Neural progenitor cell (in vitro differentiated cells): ENCODE measurements around the gene SPTBN1. TPM values are rescaled to one million over a fixed set of nuclear protein-coding genes. Genes with fewer than 3 reads are reported as not detected.

Experiments used
- DNase-seq: peaks from one replicate; pipeline ENCODE4 v3.0.0-alpha.2; 2016; ENCODE audit warnings: low spot score
- H2AFZ ChIP-seq: fragments of 200-600 bp; sonication (generic); replicated peaks from 2 replicates; pipeline ENCODE4 v1.6.1; 2016; ENCODE audit warnings: antibody characterized with exemption
- H3F3A ChIP-seq: fragments of 200-600 bp; sonication (generic); 2 replicates; pipeline ENCODE4 v1.6.1; 2016; ENCODE audit warnings: antibody characterized with exemption, low read depth
- H3K27ac ChIP-seq: fragments of 200-600 bp; sonication (generic); 2 replicates; pipeline ENCODE4 v1.5.1; 2016; ENCODE audit warnings: mild to moderate bottlenecking
- H3K27me3 ChIP-seq: fragments of 200-600 bp; sonication (generic); 2 replicates; pipeline ENCODE4 v1.6.1; 2016; ENCODE audit warnings: mild to moderate bottlenecking, moderate library complexity
- H3K36me3 ChIP-seq: fragments of 200-600 bp; sonication (generic); 2 replicates; pipeline ENCODE4 v1.5.1; 2016
- H3K4me1 ChIP-seq: fragments of 200-600 bp; sonication (generic); 2 replicates; pipeline ENCODE4 v1.6.1; 2016; ENCODE audit warnings: mixed run types
- H3K4me2 ChIP-seq: fragments of 200-600 bp; sonication (generic); 2 replicates; pipeline ENCODE4 v1.6.1; 2016
- H3K4me3 ChIP-seq: fragments of 200-600 bp; sonication (generic); 2 replicates; pipeline ENCODE4 v1.5.1; 2016
- H3K79me2 ChIP-seq: fragments of 200-600 bp; sonication (generic); 2 replicates; pipeline ENCODE4 v1.6.1; 2016; ENCODE audit warnings: low read depth
- H3K9ac ChIP-seq: fragments of 200-600 bp; sonication (generic); 2 replicates; pipeline ENCODE4 v1.6.1; 2016
- H3K9me3 ChIP-seq: fragments of 200-600 bp; sonication (generic); 2 replicates; pipeline ENCODE4 v1.5.1; 2016; ENCODE audit warnings: low read depth
- H4K20me1 ChIP-seq: fragments of 200-600 bp; sonication (generic); 2 replicates; pipeline ENCODE4 v1.6.1; 2016; ENCODE audit warnings: low read depth
- H3K27ac Mint-ChIP-seq: 3 replicates; pipeline ENCODE4 v1.8.0; 2021; ENCODE audit warnings: mixed read lengths
- H3K27me3 Mint-ChIP-seq: 2 replicates; pipeline ENCODE4 v1.8.0; 2022; ENCODE audit warnings: low read depth, mild to moderate bottlenecking, inconsistent platforms, moderate library complexity, mixed read lengths; ENCODE audit not compliant: insufficient read depth
- H3K36me3 Mint-ChIP-seq: 3 replicates; pipeline ENCODE4 v1.8.0; 2021; ENCODE audit warnings: mixed read lengths
- H3K4me1 Mint-ChIP-seq: 3 replicates; pipeline ENCODE4 v1.8.0; 2021; ENCODE audit warnings: mixed read lengths
- H3K4me3 Mint-ChIP-seq: 3 replicates; pipeline ENCODE4 v1.8.0; 2021; ENCODE audit warnings: mild to moderate bottlenecking, moderate library complexity, mixed read lengths
- H3K9me3 Mint-ChIP-seq: 3 replicates; pipeline ENCODE4 v1.8.0; 2020; ENCODE audit warnings: mixed read lengths
- CTCF ChIP-seq: fragments of 200-600 bp; sonication (generic); IDR thresholded peaks from 2 replicates; pipeline ENCODE4 v1.5.1; 2017; ENCODE audit warnings: antibody characterized with exemption, mild to moderate bottlenecking
- EZH2 ChIP-seq: fragments of 200-600 bp; sonication (generic); IDR thresholded peaks from 2 replicates; pipeline ENCODE4 v1.6.1; 2017; ENCODE audit warnings: antibody characterized with exemption, mild to moderate bottlenecking, moderate library complexity
- EZH2phosphoT487 ChIP-seq: fragments of 200-600 bp; sonication (generic); IDR thresholded peaks from 2 replicates; pipeline ENCODE4 v1.6.1; 2017; ENCODE audit warnings: antibody characterized with exemption
- total RNA-seq: library from RNA; depleted of rRNA; stranded (reverse); fragments of >200 nt; gene quantifications from 2 replicates; pipeline ENCODE4 v1.2.3, GENCODE V29; 2015; ENCODE audit warnings: low replicate concordance

SPTBN1 gene
- total RNA-seq, 1 donor from 2014 or later, result 94.2 TPM

GRCh38 chr2:54590216-54591120 is 134.3 kb downstream of the SPTBN1 start:
- no peak overlapping the region for H2AFZ ChIP-seq
- no peak overlapping the region for H3K9ac ChIP-seq
- no peaks in the 10 kb centered on the region for H3K36me3 ChIP-seq
- Mint-ChIP-seq H3K36me3 (peaks cover 7% of the 10 kb centered on the region), H3K4me1 (peaks cover 16% of the 10 kb centered on the region), H3K27ac (no peak overlapping the region), H3K9me3 (no peaks in the 10 kb centered on the region), H3K4me3 (no peak overlapping the region), H3K27me3 (no peaks in the 10 kb centered on the region)
- no peak overlapping the region for H3K27ac ChIP-seq
- TF ChIP-seq EZH2 (no peak), CTCF (no peak), EZH2phosphoT487 (no peak)
- H3K27me3 ChIP-seq, result no peaks in the 10 kb centered on the region
- no peak overlapping the region for H3K4me3 ChIP-seq
- no peaks in the 10 kb centered on the region for H3F3A ChIP-seq
- H3K4me2 ChIP-seq, result no peak overlapping the region
- H3K79me2 ChIP-seq, result peaks cover 87% of the 10 kb centered on the region
- no peaks in the 10 kb centered on the region for H3K4me1 ChIP-seq
- no peaks in the 10 kb centered on the region for H3K9me3 ChIP-seq
- peaks cover 31% of the 10 kb centered on the region for H4K20me1 ChIP-seq
- no peak for DNase-seq

GRCh38 chr2:54591551-54591950 is 135.4 kb downstream of the SPTBN1 start:
- Mint-ChIP-seq H3K4me1 (peaks cover 24% of the 10 kb centered on the region), H3K27ac (no peak overlapping the region), H3K27me3 (peaks cover 3% of the 10 kb centered on the region), H3K36me3 (peaks cover 7% of the 10 kb centered on the region), H3K9me3 (no peaks in the 10 kb centered on the region), H3K4me3 (no peak overlapping the region)
- Histone ChIP-seq H3K9me3 (no peaks in the 10 kb centered on the region), H3K36me3 (no peaks in the 10 kb centered on the region), H3K79me2 (peaks cover 87% of the 10 kb centered on the region), H3K9ac (no peak overlapping the region), H2AFZ (no peak overlapping the region), H3K4me2 (no peak overlapping the region), H3K4me3 (no peak overlapping the region), H3K4me1 (no peaks in the 10 kb centered on the region), H3K27me3 (no peaks in the 10 kb centered on the region), H4K20me1 (peaks cover 31% of the 10 kb centered on the region), H3K27ac (no peak overlapping the region), H3F3A (no peaks in the 10 kb centered on the region)
- DNase-seq, result no peak
- TF ChIP-seq EZH2phosphoT487, result no peak
- no peak for TF ChIP-seq CTCF
- no peak for TF ChIP-seq EZH2

GRCh38 chr2:54593249-54593648 is 137.1 kb downstream of the SPTBN1 start:
- Mint-ChIP-seq H3K27ac (no peak overlapping the region), H3K4me1 (peaks cover 13% of the 10 kb centered on the region)
- TF ChIP-seq EZH2 (no peak), CTCF (no peak), EZH2phosphoT487 (no peak)

More at GRCh38 chr2:54593249-54593648, 137.1 kb downstream of the SPTBN1 start:
- Histone ChIP-seq H4K20me1 (peaks cover 29% of the 10 kb centered on the region), H2AFZ (no peak overlapping the region), H3F3A (no peaks in the 10 kb centered on the region), H3K9me3 (no peaks in the 10 kb centered on the region), H3K27me3 (no peaks in the 10 kb centered on the region), H3K4me3 (no peak overlapping the region), H3K4me2 (no peak overlapping the region), H3K9ac (no peak overlapping the region), H3K36me3 (no peaks in the 10 kb centered on the region), H3K27ac (no peak overlapping the region), H3K4me1 (no peaks in the 10 kb centered on the region), H3K79me2 (peaks cover 88% of the 10 kb centered on the region)
- DNase-seq, result no peak
- Mint-ChIP-seq H3K27me3 (peaks cover 3% of the 10 kb centered on the region), H3K4me3 (no peak overlapping the region), H3K36me3 (peaks cover 13% of the 10 kb centered on the region), H3K9me3 (no peaks in the 10 kb centered on the region)
